ENCODE results near the gene HSD17B14.
"Not testable (repeated sequence)": the region's sequence is repeated elsewhere in the genome, so short reads cannot be mapped to it uniquely, and the experiment has no call there.

The HSD17B14 gene

DNA sequence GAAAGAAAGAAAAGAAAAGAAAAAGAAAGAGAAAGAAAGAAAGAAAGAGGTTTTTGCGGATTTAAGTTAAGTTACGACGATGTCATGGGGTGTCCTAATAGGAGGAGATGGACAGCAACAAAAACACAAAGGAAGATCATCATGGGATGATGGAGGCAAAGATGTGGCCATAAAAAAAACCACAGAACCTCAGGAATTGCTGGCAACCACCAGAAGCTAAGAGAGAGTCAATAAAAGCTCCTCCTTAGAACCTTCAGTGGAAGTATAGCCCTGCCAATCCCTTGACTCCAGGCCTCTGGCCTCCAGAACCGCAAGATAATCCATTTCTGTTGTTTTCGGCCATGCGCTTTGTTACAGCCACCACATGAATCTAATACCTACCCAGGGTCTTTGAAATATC is 20.6 kb upstream of the HSD17B14 start:
- Mint-ChIP-seq H3K9me3 (no peaks in the 10 kb centered on the region), H3K4me3 (no peak overlapping the region), H3K36me3 (no peaks in the 10 kb centered on the region), H3K27me3 (peaks cover 23% of the 10 kb centered on the region), H3K4me1 (peaks cover 9% of the 10 kb centered on the region), H3K27ac (no peak overlapping the region)
- CTCF ChIA-PET: interaction anchor here (1.0 kb wide), 1 partner anchor 69 kb away, joined by 3 read pairs; no protein-coding TSS in a partner anchor
- no peak for DNase-seq

DNA sequence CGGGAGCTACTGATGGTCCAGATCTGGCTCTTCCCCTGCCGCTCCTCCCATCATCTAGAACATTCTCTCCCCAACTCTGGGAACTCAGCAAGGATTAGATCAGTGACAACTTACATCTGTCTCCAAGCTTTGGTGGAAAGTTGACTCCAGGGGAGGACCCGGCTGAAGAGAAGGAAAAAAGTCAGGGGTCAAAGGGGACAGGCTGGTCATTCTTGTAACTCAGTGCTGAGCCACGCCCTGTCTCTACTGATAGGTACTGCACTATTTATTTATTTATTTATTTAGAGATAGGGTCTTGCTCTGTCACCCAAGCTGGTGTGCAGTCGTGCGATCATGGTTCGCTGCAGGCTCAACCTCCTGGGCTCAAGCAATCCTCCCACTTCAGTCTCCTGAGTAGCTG is 17.8 kb upstream of the HSD17B14 start:
- CTCF ChIA-PET: interaction anchor here (1.3 to 2.1 kb wide), 2 partner anchors 9 to 66 kb away, joined by 6 read pairs; no protein-coding TSS in a partner anchor
- Mint-ChIP-seq H3K27ac (no peak overlapping the region), H3K9me3 (no peaks in the 10 kb centered on the region), H3K4me3 (no peak overlapping the region), H3K27me3 (peaks cover 5% of the 10 kb centered on the region), H3K4me1 (peaks cover 1% of the 10 kb centered on the region), H3K36me3 (no peaks in the 10 kb centered on the region)
- DNase-seq: no peak

DNA sequence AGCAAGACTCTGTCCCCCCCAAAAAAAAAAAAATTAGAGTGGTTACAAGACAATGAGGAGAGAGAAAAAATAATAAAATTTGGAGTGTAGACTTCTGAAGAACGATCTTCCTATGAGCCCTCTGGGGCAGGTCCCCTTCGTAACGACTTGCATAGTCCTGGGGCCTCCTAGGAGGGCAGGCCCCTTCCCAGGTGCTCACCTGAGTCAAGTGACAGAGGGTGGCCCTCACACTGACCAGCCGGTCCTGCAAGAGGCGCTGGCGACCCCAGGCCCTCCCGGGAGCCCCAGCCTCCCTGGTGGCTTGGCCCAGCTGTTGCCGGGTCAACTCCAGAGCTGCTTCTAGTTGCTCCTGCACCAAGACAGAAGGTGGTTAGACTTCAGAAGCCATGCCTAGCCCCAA is 17.2 kb upstream of the HSD17B14 start:
- no peaks in the 10 kb centered on the region for H3K36me3 Mint-ChIP-seq
- no peak overlapping the region for H3K4me3 Mint-ChIP-seq
- no peak for DNase-seq
- peaks cover 5% of the 10 kb centered on the region for H3K27me3 Mint-ChIP-seq
- H3K4me1 Mint-ChIP-seq: no peaks in the 10 kb centered on the region
- no peak overlapping the region for H3K27ac Mint-ChIP-seq
- H3K9me3 Mint-ChIP-seq: no peaks in the 10 kb centered on the region
- CTCF ChIA-PET: interaction anchor here (1.1 to 2.5 kb wide), 4 partner anchors 9 to 66 kb away, joined by 4 to 9 read pairs (median 6); no protein-coding TSS in a partner anchor

DNA sequence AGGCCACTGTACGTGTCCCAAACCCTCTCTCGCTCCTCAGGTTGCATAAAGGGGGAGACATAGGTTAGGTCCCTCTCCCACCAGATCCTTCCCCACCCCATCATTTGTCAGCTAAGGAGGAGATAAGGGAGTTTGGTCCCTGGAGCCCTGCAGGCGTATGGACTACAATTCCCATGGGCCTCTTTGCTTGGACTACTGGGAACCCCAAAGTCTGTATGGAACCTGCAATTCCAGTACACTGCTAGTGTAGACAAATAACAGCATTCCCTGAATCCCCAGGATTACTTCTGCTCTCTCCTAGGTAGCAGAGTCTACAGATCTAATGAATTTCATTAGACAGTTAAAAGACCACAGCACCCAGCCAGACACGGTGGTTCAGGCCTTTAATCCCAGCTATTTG is 16.0 kb upstream of the HSD17B14 start:
- Mint-ChIP-seq H3K27me3 (peaks cover 5% of the 10 kb centered on the region), H3K27ac (no peak overlapping the region), H3K9me3 (no peaks in the 10 kb centered on the region), H3K4me3 (no peak overlapping the region), H3K36me3 (no peaks in the 10 kb centered on the region), H3K4me1 (no peaks in the 10 kb centered on the region)
- CTCF ChIA-PET: interaction anchor here (1.1 to 2.5 kb wide), 3 partner anchors 9 to 64 kb away, joined by 4 to 9 read pairs (median 5); no protein-coding TSS in a partner anchor
- no peak for DNase-seq

DNA sequence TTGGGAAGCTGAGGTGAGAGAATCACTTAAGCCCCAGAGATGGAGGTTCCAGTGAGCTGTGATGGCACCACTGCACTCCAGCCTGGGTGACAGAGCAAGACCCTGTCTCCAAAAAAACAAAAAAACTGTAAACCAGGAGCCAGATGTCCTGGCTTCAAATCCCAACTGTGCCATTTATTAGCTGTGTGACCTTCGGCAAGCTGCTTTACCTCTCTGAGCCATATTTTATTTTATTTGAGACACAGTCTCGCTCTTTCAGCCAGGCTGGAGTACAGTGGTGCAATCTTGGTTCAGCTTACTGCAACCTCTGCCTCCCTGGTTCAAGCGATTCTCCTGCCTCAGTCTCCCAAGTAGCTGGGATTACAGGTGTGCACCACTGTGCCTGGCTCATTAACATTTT is 10.4 kb upstream of the HSD17B14 start:
- not testable (repeated sequence) for H3K27me3 Mint-ChIP-seq, H3K27ac Mint-ChIP-seq, DNase-seq, H3K4me1 Mint-ChIP-seq, H3K9me3 Mint-ChIP-seq, H3K36me3 Mint-ChIP-seq, H3K4me3 Mint-ChIP-seq
- CTCF ChIA-PET: interaction anchor here (1.3 to 9.5 kb wide), 3 partner anchors 8 to 124 kb away, joined by 3 to 176 read pairs (median 3); no protein-coding TSS in a partner anchor

DNA sequence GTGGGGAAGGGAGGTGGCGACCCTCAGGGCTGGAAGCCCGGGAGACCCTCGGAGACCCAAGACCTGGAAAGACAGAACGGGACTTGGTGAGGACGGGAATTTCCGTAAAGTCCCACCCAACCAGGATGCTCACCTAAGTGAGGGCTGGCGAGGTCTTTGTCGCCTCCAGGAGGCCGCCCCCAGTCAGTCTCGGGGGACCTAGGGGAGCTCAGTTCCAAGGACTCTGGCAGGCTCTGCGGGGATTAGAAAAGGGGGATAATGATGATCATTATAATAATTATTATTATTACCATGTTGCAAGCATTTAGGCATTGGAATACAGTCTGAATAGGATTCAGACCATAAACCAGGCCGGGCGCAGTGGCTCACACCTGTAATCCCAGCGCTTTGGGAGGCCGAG is 9.1 kb upstream of the HSD17B14 start:
- H3K4me1 Mint-ChIP-seq: peaks cover 3% of the 10 kb centered on the region
- H3K27ac Mint-ChIP-seq: no peak overlapping the region
- CTCF ChIA-PET: interaction anchor here (0.7 to 9.5 kb wide), 4 partner anchors 9 to 125 kb away, joined by 5 to 176 read pairs (median 12); no protein-coding TSS in a partner anchor
- H3K27me3 Mint-ChIP-seq: no peaks in the 10 kb centered on the region
- H3K9me3 Mint-ChIP-seq: no peaks in the 10 kb centered on the region
- DNase-seq: no peak
- H3K36me3 Mint-ChIP-seq: no peaks in the 10 kb centered on the region
- no peak overlapping the region for H3K4me3 Mint-ChIP-seq

DNA sequence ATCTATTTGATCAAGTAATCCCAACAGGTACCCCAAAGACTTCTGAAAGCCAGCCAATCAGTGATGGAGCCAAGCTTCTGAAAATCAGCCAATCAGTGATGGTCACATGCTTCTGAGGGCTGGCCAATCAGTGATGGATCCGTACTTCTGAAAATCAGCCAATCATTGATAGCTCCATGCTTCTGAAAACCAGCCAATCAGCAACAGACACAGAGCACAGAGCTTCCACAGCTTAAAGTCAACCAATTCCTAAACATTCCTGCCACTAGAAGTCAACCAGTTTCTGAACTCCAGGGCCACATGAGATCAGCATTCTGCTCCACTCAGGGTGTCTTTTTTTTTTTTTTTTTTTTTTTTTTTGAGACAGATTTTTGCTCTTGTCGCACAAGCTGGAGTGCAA is 8.2 kb upstream of the HSD17B14 start:
- CTCF ChIA-PET: interaction anchor here (1.7 to 9.5 kb wide), 3 partner anchors 10 to 126 kb away, joined by 6 to 176 read pairs (median 17); no protein-coding TSS in a partner anchor
- H3K27ac Mint-ChIP-seq: no peak overlapping the region
- DNase-seq: no peak
- H3K4me3 Mint-ChIP-seq: no peak overlapping the region
- H3K36me3 Mint-ChIP-seq: no peaks in the 10 kb centered on the region
- H3K4me1 Mint-ChIP-seq: peaks cover 3% of the 10 kb centered on the region
- H3K27me3 Mint-ChIP-seq: no peaks in the 10 kb centered on the region
- H3K9me3 Mint-ChIP-seq: no peaks in the 10 kb centered on the region

DNA sequence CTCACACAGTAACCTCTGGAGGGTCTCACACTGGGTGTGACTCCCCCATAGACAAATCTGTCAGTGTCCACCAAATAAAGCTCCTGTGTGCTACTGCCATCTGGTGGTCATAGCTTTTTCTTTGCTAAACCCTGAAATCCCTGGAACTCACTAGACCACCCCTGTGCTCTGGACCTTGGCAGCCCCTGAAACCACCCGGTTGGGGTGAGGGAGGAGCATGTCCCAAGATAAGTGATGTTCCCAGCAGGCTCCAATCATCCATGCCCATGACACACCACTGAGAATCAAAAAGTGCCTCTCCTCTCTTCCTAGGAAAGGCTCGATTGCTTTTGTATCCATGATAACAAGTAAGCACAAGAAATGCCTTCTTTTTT is 6.5 kb upstream of the HSD17B14 start:
- H3K27me3 Mint-ChIP-seq: peaks cover 2% of the 10 kb centered on the region
- no peak overlapping the region for H3K4me3 Mint-ChIP-seq
- no peak overlapping the region for H3K27ac Mint-ChIP-seq
- peaks cover 6% of the 10 kb centered on the region for H3K4me1 Mint-ChIP-seq
- no peaks in the 10 kb centered on the region for H3K36me3 Mint-ChIP-seq
- CTCF ChIA-PET: interaction anchor here (0.6 to 9.5 kb wide), 30 partner anchors 9 to 234 kb away, joined by 3 to 176 read pairs (median 4); partner anchors contain the start of genes CA11, GYS1 and RUVBL2
- no peaks in the 10 kb centered on the region for H3K9me3 Mint-ChIP-seq
- peak; percentile 65 for DNase-seq

DNA sequence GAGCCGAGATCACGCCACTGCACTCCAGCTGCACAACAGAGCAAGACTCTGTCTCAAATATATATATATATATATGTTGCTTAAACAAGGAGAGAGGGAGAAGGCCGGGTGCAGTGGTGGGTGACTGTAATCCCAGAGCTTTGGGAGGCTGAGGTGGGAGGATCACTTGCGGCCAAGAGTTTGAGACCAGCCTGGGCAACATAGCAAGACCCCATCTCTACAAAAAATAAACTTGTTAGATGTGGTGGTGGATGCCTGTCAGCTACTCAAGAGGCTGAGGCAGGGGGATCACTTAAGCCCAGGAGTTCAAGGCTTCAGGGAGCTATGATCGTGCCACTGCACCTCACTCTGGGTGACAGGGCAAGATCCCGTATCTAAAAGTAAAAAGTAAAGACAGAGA is 5.3 kb upstream of the HSD17B14 start:
- H3K27ac Mint-ChIP-seq: no peak overlapping the region
- DNase-seq: no peak
- peaks cover 11% of the 10 kb centered on the region for H3K27me3 Mint-ChIP-seq
- no peaks in the 10 kb centered on the region for H3K36me3 Mint-ChIP-seq
- H3K9me3 Mint-ChIP-seq: no peaks in the 10 kb centered on the region
- peaks cover 15% of the 10 kb centered on the region for H3K4me1 Mint-ChIP-seq
- CTCF ChIA-PET: interaction anchor here (1.1 to 9.5 kb wide), 15 partner anchors 8 to 233 kb away, joined by 3 to 176 read pairs (median 5); partner anchors contain the start of gene CA11
- no peak overlapping the region for H3K4me3 Mint-ChIP-seq

DNA sequence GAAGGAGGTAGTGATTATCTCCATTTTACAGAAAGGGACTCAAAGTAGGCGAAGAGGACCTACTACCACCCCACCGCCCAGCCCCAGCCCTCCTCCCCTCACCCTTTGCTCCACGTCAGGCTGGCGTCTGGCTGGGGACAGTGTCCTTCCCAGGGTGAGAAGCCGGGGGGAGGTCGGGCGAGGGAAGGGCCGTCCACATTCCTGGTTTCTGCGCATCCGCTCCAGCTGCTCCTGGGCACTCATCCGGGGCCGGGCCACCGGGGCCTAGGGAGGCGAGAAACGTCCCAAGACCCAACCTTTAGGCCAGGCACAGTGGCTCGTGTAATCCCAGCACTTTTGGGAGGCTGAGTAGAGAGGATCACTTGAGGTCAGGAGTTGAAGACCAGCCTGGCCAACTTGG is 4.8 kb upstream of the HSD17B14 start:
- Mint-ChIP-seq H3K27ac (no peak overlapping the region), H3K27me3 (peaks cover 16% of the 10 kb centered on the region), H3K4me3 (no peak overlapping the region), H3K36me3 (no peaks in the 10 kb centered on the region), H3K9me3 (no peaks in the 10 kb centered on the region), H3K4me1 (peaks cover 20% of the 10 kb centered on the region)
- DNase-seq: no peak
- CTCF ChIA-PET: interaction anchor here (1.3 to 9.5 kb wide), 8 partner anchors 10 to 195 kb away, joined by 3 to 176 read pairs (median 5); partner anchors contain the start of gene CA11

DNA sequence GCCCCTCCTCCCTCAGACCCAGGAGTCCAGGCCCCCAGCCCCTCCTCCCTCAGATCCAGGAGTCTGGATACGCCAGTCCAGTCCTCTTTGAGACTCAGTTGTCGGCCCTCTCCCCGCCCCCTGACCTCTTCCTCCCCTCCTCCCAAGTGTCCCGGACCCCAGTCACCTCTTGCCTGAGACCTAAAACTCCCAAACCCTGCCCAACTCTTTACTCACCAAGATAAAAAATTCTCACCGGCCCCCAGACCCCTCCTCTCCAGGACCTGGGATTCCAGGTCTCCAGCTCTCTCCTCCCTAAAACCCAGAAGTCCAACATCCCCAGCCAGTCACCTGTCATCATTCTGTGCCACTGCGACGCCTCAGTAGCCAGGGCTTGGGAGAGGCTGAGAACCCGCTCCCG is 1.4 kb upstream of the HSD17B14 start:
- H3K27me3 Mint-ChIP-seq: peaks cover 22% of the 10 kb centered on the region
- CTCF ChIA-PET: interaction anchor here (1.0 to 9.5 kb wide), 6 partner anchors 42 to 187 kb away, joined by 4 to 176 read pairs (median 10); no protein-coding TSS in a partner anchor
- peaks cover 24% of the 10 kb centered on the region for H3K4me1 Mint-ChIP-seq
- no peak overlapping the region for H3K4me3 Mint-ChIP-seq
- DNase-seq: no peak
- H3K36me3 Mint-ChIP-seq: no peaks in the 10 kb centered on the region
- peak overlapping the region; percentile 21 for H3K27ac Mint-ChIP-seq
- H3K9me3 Mint-ChIP-seq: no peaks in the 10 kb centered on the region

DNA sequence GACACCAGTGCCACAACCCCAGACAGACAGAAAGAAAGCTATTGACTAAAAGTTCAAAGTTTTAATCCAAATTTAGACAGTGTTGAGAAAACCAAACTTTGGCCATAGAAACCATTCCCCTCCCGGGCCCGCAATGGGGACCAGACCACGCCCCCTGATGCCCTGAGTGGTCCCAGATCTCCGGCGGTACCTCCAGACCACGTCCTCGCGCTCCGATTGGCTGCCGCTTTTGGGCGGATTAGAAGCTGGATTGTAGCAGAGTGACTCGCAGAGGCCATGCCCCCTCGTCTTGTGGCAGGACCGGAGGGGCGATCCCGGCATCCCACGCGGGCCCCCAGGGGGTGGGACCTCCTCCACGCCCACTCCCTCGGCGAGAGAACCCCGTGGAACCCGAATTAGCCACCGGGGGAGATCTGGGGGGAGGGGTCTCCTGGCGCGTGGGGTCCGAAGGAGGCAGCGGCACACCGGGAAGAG is 797 bp upstream of the HSD17B14 start:
- peak; percentile 80 for DNase-seq
- Mint-ChIP-seq H3K27me3 (peaks cover 25% of the 10 kb centered on the region), H3K9me3 (no peaks in the 10 kb centered on the region), H3K27ac (peak overlapping the region; percentile 14), H3K4me1 (peaks cover 23% of the 10 kb centered on the region), H3K4me3 (peak overlapping the region; percentile 68), H3K36me3 (no peaks in the 10 kb centered on the region)
- CTCF ChIA-PET: interaction anchor here (0.8 to 2.2 kb wide), 6 partner anchors 9 to 186 kb away, joined by 3 to 23 read pairs (median 6); no protein-coding TSS in a partner anchor

DNA sequence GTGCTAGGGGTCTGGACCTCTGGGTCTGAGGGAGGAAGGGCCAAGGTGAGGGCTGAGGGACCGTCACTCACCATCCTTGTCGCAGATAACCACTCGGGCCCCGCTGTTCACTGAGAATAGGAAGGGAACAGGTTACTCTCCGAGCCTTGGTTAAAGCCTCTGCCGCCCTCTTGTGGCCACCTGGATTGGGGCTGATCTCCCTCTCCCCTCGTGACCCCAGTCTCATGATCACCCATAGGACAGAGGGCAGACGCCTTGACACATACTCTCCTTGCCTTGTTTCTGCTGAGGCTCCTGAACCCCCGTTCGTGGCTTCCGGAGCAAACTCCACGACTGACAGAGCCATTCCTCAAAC is 580 bp downstream of the HSD17B14 start:
- H3K36me3 Mint-ChIP-seq: no peaks in the 10 kb centered on the region
- H3K4me3 Mint-ChIP-seq: peak overlapping the region; percentile 76
- CTCF ChIA-PET: interaction anchor here (0.7 to 2.2 kb wide), 8 partner anchors 38 to 191 kb away, joined by 3 to 23 read pairs (median 4); no protein-coding TSS in a partner anchor

DNA sequence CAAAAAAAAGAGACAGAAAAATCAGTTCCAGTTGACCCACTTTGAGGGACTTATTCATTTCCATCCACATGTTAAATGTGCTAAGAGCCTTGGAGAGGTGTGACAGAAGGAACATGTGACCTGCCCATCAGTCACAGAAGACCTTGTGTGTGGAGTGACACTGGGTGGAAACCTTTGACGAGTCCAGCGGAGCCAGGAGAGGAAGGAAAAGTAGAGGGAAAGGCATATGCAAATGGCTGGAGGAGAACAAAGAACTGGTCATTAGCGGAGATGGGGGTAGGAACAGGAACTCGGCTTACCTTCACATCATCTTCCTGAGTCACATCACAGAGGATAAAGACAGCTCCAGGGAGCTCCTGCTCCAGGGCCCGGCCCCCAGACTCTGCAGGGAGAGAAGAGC is 2.3 kb downstream of the HSD17B14 start:
- DNase-seq: no peak
- CTCF ChIA-PET: interaction anchor here (0.9 to 1.6 kb wide), 3 partner anchors 8 to 46 kb away, joined by 4 to 5 read pairs (median 4); no protein-coding TSS in a partner anchor
- Mint-ChIP-seq H3K27ac (no peak overlapping the region), H3K36me3 (no peaks in the 10 kb centered on the region), H3K4me1 (peaks cover 23% of the 10 kb centered on the region), H3K4me3 (no peak overlapping the region), H3K9me3 (no peaks in the 10 kb centered on the region), H3K27me3 (peaks cover 29% of the 10 kb centered on the region)

More for the DNA sequence above, 580 bp downstream of the HSD17B14 start:
- Mint-ChIP-seq H3K9me3 (no peaks in the 10 kb centered on the region), H3K4me1 (peaks cover 23% of the 10 kb centered on the region), H3K27ac (peak overlapping the region; percentile 77), H3K27me3 (peaks cover 26% of the 10 kb centered on the region)
- DNase-seq: peak; percentile 96

DNA sequence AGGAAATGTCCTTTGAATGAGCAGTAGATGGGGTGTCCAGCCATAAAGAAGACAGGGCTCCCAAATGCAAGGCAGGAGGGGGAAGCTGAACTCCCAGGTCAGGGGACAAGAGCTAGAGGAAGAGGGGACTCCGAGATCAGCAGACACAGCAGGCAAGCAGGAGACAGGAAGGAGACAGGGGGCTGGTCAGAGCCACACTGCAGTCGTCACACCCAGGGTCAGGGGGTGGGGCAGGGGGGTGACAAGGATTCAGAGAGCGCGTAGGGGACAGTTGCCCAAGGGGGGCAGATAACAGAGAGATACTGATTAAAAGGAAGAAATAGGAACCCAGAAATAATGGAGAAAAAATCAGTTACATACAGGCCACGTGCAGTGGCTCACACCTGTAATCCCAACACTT is 3.2 kb downstream of the HSD17B14 start:
- Mint-ChIP-seq H3K9me3 (no peaks in the 10 kb centered on the region), H3K4me3 (no peak overlapping the region), H3K4me1 (peaks cover 23% of the 10 kb centered on the region), H3K36me3 (no peaks in the 10 kb centered on the region), H3K27me3 (peaks cover 29% of the 10 kb centered on the region), H3K27ac (no peak overlapping the region)
- CTCF ChIA-PET: interaction anchor here (1.0 to 1.6 kb wide), 3 partner anchors 45 to 187 kb away, joined by 3 to 4 read pairs (median 4); partner anchors contain the start of gene CA11
- no peak for DNase-seq

All from activated naive CD4-positive, alpha-beta T cell treated with anti-CD3 and anti-CD28 coated beads, Interleukin-2, amount 10 ng/mL, durations not matched to agents 7 days and 5 days (primary cell).